NCI-H1105 (cell line): ENCODE data around the gene CD74.

Source experiments
- DNase-seq: peaks from one replicate; lab custom pipeline; 2025; lab: John Stamatoyannopoulos, UW

CD74 gene

GRCh38 chr5:150397146-150397781 lies 15.4 kb downstream of the CD74 start:
- no peak for DNase-seq

- DNase-seq: no peak
These were observed 16.4 kb downstream of the CD74 start for GRCh38 chr5:150396267-150396666.

GRCh38 chr5:150395688-150395975 lies 17.1 kb downstream of the CD74 start:
- DNase-seq: no peak

- DNase-seq: no peak
These were observed 17.6 kb downstream of the CD74 start for GRCh38 chr5:150394912-150395687.

GRCh38 chr5:150394131-150394530 lies 18.6 kb downstream of the CD74 start:
- no peak for DNase-seq

- DNase-seq: no peak
These were observed 19.5 kb downstream of the CD74 start for GRCh38 chr5:150393096-150393645.

GRCh38 chr5:150392680-150393079 lies 20.0 kb downstream of the CD74 start:
- no peak for DNase-seq

- DNase-seq: no peak
These were observed 20.7 kb downstream of the CD74 start for GRCh38 chr5:150391986-150392385.

GRCh38 chr5:150391064-150391834 lies 21.5 kb downstream of the CD74 start:
- no peak for DNase-seq

GRCh38 chr5:150389531-150390266 lies 23.0 kb downstream of the CD74 start:
- no peak for DNase-seq

- DNase-seq: no peak
These were observed 26.5 kb downstream of the CD74 start for GRCh38 chr5:150386024-150386855.

- no peak for DNase-seq
These were observed 28.0 kb downstream of the CD74 start for GRCh38 chr5:150384701-150385100.

GRCh38 chr5:150377964-150378694 lies 34.6 kb downstream of the CD74 start:
- DNase-seq: no peak

- DNase-seq: no peak
These were observed 35.6 kb downstream of the CD74 start for GRCh38 chr5:150376799-150377771.

GRCh38 chr5:150374651-150375050 lies 38.1 kb downstream of the CD74 start:
- no peak for DNase-seq

- DNase-seq: no peak
These were observed 40.1 kb downstream of the CD74 start for GRCh38 chr5:150372639-150373038.

- no peak for DNase-seq
These were observed 44.2 kb downstream of the CD74 start for GRCh38 chr5:150368526-150368925.

- no peak for DNase-seq
These were observed 48.7 kb downstream of the CD74 start for GRCh38 chr5:150364004-150364403.

GRCh38 chr5:150363185-150363584 lies 49.5 kb downstream of the CD74 start:
- no peak for DNase-seq
